Measurements from ENCODE around the gene RGS12.

GRCh38 chr4:3313556-3314228 is 20.9 kb downstream of the RGS12 start:
- TF ChIP-seq SP1 (IDR thresholded peaks at IDR 0.05) (no peak), NFRKB (IDR thresholded peaks at IDR 0.05) (no peak), ELF4 (IDR thresholded peaks at IDR 0.05) (no peak), FOXA1 (IDR thresholded peaks at IDR 0.05) (no peak), ZNF384 (IDR thresholded peaks at IDR 0.05) (no peak), BHLHE40 (IDR thresholded peaks at IDR 0.05; ENCODE audit: borderline replicate concordance) (no peak), SUZ12 (IDR thresholded peaks at IDR 0.05) (no peak), TARDBP (IDR thresholded peaks at IDR 0.05) (no peak), PKNOX1 (IDR thresholded peaks at IDR 0.05) (no peak)
